ENCODE measurements around the gene FUT3. TPM values are rescaled to one million over a fixed set of nuclear protein-coding genes. Genes with fewer than 3 reads are reported as not detected.

The FUT3 gene
- total RNA-seq, 1 donor from 2014 or later = not detected

Other genes with a start within 250 kb of the FUT3 start
- gene SAFB2, start 228.7 kb downstream of the FUT3 start, total RNA-seq = 45.9 TPM
- gene SAFB, start 228.4 kb downstream of the FUT3 start, total RNA-seq = 66.6 TPM
- gene MICOS13, start 170.9 kb downstream of the FUT3 start, total RNA-seq = 167 TPM
- 5.5 TPM for gene HSD11B1L, start 170.4 kb downstream of the FUT3 start, total RNA-seq
- 401 TPM for gene RPL36, start 161.2 kb downstream of the FUT3 start, total RNA-seq
- gene LONP1, start 131.3 kb downstream of the FUT3 start, total RNA-seq = 90.7 TPM
- gene CATSPERD, start 130.8 kb downstream of the FUT3 start, total RNA-seq = not detected
- 0.84 TPM for gene PRR22, start 66.7 kb downstream of the FUT3 start, total RNA-seq
- gene DUS3L, start 60.3 kb downstream of the FUT3 start, total RNA-seq = 14.3 TPM
- 26.3 TPM for gene NRTN, start 46.4 kb downstream of the FUT3 start, total RNA-seq
- gene FUT6, start 11.7 kb downstream of the FUT3 start, total RNA-seq = not detected
- gene FUT5, start 19.1 kb upstream of the FUT3 start, total RNA-seq = not detected
- gene NDUFA11, start 52.3 kb upstream of the FUT3 start, total RNA-seq = 558 TPM
- 2.2 TPM for gene VMAC, start 53.4 kb upstream of the FUT3 start, total RNA-seq
- gene CAPS, start 62.8 kb upstream of the FUT3 start, total RNA-seq = 4.1 TPM
- 76.6 TPM for gene RANBP3, start 126.7 kb upstream of the FUT3 start, total RNA-seq